BE2C (cell line): ENCODE measurements around the gene DDRGK1.

ENCODE experiments used
- DNase-seq: peaks from one replicate; pipeline ENCODE4 v3.0.0-alpha.2; 2020
- H3K27me3 ChIP-seq: fragments of 250-450 bp; sonication (Bioruptor Pico); 2 replicates; pipeline ENCODE4 v1.5.1; 2020; ENCODE audit warnings: mild to moderate bottlenecking
- H3K36me3 ChIP-seq: fragments of 250-450 bp; sonication (Bioruptor Pico); 2 replicates; pipeline ENCODE4 v1.5.1; 2020; ENCODE audit warnings: mild to moderate bottlenecking
- H3K4me1 ChIP-seq: fragments of 250-450 bp; sonication (Bioruptor Pico); 2 replicates; pipeline ENCODE4 v1.5.1; 2020
- H3K4me3 ChIP-seq: 2 replicates; pipeline ENCODE4 v1.5.1; 2011; ENCODE audit warnings: low read depth, low read length
- H3K9me3 ChIP-seq: fragments of 250-450 bp; sonication (Bioruptor Pico); 2 replicates; pipeline ENCODE4 v1.5.1; 2020
- CTCF ChIP-seq: IDR thresholded peaks from 2 replicates; pipeline ENCODE4 v1.5.1; 2012; ENCODE audit warnings: mild to moderate bottlenecking, low read depth, low read length

DDRGK1 gene

GRCh38 chr20:3146732-3147341 lies 57.6 kb downstream of the DDRGK1 start:
- Histone ChIP-seq H3K9me3 (peaks cover 2% of the 10 kb centered on the region; the same call in 1 of the 2 replicates), H3K27me3 (no peaks in the 10 kb centered on the region), H3K4me1 (no peaks in the 10 kb centered on the region), H3K4me3 (no peak overlapping the region), H3K36me3 (peaks cover 47% of the 10 kb centered on the region)
- TF ChIP-seq CTCF: no peak
- DNase-seq: no peak

DNA sequence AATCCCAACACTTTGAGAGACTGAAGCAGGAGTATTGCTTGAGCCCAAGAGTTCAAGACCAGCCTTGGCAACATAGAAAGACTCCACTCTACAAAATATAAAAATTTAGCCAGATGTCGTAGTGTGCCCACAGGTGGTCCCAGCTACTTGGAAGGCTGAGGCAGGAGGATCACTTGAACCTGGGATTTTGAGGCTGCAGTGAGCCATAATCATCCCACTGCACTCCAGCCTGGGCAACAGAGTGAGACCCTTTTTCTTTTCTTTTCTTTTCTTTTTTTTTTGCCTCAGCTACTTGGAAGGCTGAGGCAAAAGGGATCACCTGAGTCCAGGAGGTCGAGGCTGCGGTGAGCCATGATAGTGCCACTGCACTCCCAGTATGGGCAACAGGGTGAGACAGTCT lies 62.7 kb downstream of the DDRGK1 start:
- Histone ChIP-seq H3K4me3 (no peak overlapping the region), H3K36me3 (peaks cover 20% of the 10 kb centered on the region), H3K4me1 (no peaks in the 10 kb centered on the region), H3K9me3 (peaks cover 2% of the 10 kb centered on the region; the same call in 1 of the 2 replicates), H3K27me3 (no peaks in the 10 kb centered on the region)
- no peak for DNase-seq
- TF ChIP-seq CTCF: no peak
